SK-N-MC (cell line): ENCODE measurements around the gene CDH12.
A peak's percentile ranks its signal among the peaks of the same experiment; 100 is the strongest.

Experiments
- DNase-seq: peaks from one replicate; pipeline ENCODE4 v3.0.0-alpha.2; 2011; ENCODE audit warnings: low read depth, low spot score
- H3K27ac ChIP-seq: fragments of 200-600 bp; sonication (generic); 2 replicates; pipeline ENCODE4 v1.5.1; 2016; ENCODE audit warnings: mixed run types
- H3K36me3 ChIP-seq: fragments of 200-600 bp; sonication (generic); 2 replicates; pipeline ENCODE4 v1.6.1; 2017; ENCODE audit warnings: antibody characterized with exemption, low read length, mixed read lengths; ENCODE audit not compliant: insufficient read depth
- H3K4me3 ChIP-seq: fragments of 200-600 bp; sonication (generic); 2 replicates; pipeline ENCODE4 v1.5.1; 2016
- H3K9ac ChIP-seq: fragments of 200-600 bp; sonication (generic); 2 replicates; pipeline ENCODE4 v1.8.0; 2017; ENCODE audit warnings: mixed run types, mixed read lengths; ENCODE audit not compliant: insufficient read length
- H3K9me3 ChIP-seq: fragments of 200-600 bp; sonication (generic); 2 replicates; pipeline ENCODE4 v1.6.1; 2017; ENCODE audit warnings: low read depth, mild to moderate bottlenecking, antibody characterized with exemption, low read length, moderate library complexity, mixed read lengths
- EZH2 ChIP-seq: fragments of 200-600 bp; sonication (generic); IDR thresholded peaks from one replicate; pipeline ENCODE4 v1.6.1; 2017; ENCODE audit warnings: antibody characterized with exemption
- FOXP2 ChIP-seq: optimal IDR thresholded peaks from 2 replicates; pipeline ENCODE3; 2011; ENCODE audit warnings: mild to moderate bottlenecking, moderate library complexity; ENCODE audit not compliant: insufficient read depth; ENCODE audit errors: extremely low read length, control extremely low read depth
- POLR2AphosphoS5 ChIP-seq: IDR thresholded peaks from 2 replicates; pipeline ENCODE4 v1.6.1; 2012; ENCODE audit warnings: mild to moderate bottlenecking, low read depth, low read length, borderline replicate concordance

The CDH12 gene

DNA sequence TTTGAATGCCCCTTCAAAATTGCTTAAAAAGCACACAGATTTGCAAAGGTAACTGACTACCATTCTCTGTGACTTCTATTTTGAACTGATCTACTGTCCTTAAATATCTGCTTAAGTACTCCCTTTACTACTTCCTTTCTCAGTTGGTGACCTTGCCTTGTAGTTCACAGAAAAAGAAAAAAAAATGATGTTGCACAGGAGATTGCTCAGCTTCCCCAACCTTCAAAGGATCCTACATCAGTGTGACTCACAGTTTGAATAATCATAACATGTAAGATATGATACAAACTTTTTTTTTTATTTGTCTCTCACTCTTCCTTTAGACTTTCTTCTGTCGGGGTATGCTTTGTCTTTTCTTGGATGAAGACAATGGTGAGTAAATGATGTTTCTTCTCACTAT, 1029.6 kb downstream of the CDH12 start:
- H3K4me3 ChIP-seq = no peak overlapping the region
- no peak overlapping the region for H3K9ac ChIP-seq
- H3K9me3 ChIP-seq = no peaks in the 10 kb centered on the region
- TF ChIP-seq POLR2AphosphoS5 = no peak
- no peak for TF ChIP-seq FOXP2
- TF ChIP-seq EZH2 = no peak
- H3K36me3 ChIP-seq = no peaks in the 10 kb centered on the region
- no peak overlapping the region for H3K27ac ChIP-seq
- no peak for DNase-seq

DNA sequence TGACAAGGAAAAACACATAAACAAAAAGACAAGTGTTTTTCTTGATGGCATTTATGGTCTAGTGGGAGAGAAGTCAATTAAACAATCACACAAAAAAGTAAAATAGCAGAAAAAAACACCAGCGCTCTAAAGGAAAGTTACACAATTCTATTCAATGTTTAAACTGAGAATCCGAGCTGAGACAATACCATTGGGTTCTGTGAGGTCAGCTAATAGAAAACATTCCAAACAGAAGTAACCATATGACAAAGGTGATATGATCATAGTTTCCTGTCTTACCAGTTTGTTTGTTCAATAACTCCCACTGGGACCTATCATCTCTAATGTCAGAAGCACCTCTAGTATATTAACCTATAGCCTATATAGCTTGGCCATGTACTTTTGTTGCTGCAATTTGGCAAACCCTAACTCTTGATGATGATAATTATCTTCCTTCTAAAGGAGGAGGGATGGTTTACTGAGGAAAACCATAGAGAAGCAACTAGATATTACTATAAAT, 1030.0 kb downstream of the CDH12 start:
- no peaks in the 10 kb centered on the region for H3K9me3 ChIP-seq
- no peaks in the 10 kb centered on the region for H3K36me3 ChIP-seq
- no peak overlapping the region for H3K27ac ChIP-seq
- H3K9ac ChIP-seq = no peak overlapping the region
- H3K4me3 ChIP-seq = no peak overlapping the region
- TF ChIP-seq POLR2AphosphoS5 (no peak), FOXP2 (no peak), EZH2 (no peak)
- no peak for DNase-seq

DNA sequence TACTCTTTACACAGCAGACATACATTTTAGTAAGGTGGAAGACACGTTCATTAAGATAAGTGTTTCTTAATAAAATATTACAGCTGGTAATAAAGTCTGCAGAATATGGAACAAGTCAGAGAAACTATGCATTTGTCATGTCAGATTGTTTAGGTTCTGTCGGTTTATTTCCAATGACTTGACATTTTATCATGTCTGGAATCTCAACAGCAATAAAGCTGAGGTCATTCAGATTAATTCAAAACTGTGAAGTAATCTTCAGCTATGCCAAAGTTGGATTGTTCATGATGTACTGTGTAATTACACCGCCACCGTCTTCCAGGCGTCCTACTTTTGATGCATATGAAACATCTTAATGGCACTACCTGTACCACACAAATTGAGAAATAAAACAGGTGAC, 1032.6 kb downstream of the CDH12 start:
- H3K9me3 ChIP-seq = no peaks in the 10 kb centered on the region
- no peak overlapping the region for H3K9ac ChIP-seq
- TF ChIP-seq EZH2 (no peak), POLR2AphosphoS5 (no peak), FOXP2 (no peak)
- H3K4me3 ChIP-seq = no peak overlapping the region
- DNase-seq = no peak
- no peaks in the 10 kb centered on the region for H3K36me3 ChIP-seq
- no peak overlapping the region for H3K27ac ChIP-seq

DNA sequence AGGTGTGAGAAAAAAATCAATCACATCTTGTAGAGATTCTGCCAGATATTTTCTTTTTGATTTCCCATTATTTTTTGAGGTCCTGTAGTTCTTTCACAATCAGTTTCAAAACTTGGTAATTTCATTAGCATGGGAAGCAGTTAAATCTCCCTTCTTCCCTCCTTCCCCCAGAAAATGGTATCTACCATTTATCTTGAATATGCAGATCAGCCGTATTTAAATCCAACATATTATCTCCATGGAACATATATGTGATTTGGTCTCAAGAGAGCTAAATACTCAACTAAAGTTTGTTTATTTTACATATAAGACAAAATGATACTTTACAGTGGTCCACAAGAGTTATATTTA, 1034.8 kb downstream of the CDH12 start:
- no peaks in the 10 kb centered on the region for H3K9me3 ChIP-seq
- H3K9ac ChIP-seq = peak overlapping the region; percentile 25
- DNase-seq = no peak
- peak overlapping the region; percentile 41 for H3K4me3 ChIP-seq
- no peak for TF ChIP-seq POLR2AphosphoS5
- TF ChIP-seq EZH2 = no peak
- TF ChIP-seq FOXP2 = no peak
- H3K36me3 ChIP-seq = no peaks in the 10 kb centered on the region
- peak overlapping the region; percentile 77 for H3K27ac ChIP-seq

DNA sequence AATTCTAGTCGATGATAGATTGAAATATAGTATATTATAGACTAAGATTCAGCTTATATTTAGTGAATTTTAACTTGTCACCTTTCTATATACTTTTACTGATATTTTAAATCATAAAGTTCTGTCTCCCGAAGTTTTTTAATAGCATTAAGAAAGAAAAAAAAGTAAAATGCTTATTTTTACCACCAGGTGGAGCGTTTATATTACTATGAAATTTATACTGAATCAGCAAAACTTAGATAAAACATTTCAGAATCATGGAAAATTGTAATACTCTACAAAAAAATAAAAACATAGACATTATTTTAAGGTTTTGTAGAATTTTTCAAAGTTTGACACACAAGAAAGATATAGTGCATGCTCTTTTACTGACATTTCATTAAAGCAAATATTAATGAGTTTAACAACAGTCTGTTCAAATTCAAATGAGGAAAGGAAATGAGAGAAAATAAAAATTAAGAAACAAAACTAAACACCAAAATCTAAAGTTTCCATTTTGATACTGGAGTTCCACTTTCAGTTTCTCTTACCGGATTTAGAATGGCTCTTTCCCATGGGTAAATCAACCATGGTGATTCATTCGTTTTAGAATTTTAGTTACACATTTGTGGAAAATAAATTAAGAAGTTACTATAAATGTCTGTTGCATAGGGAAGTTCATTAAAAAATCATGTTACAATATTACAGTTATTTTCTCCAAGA, 1035.3 kb downstream of the CDH12 start:
- no peak for DNase-seq
- Histone ChIP-seq H3K9ac (peak overlapping the region; percentile 25), H3K27ac (peak overlapping the region; percentile 77), H3K9me3 (no peaks in the 10 kb centered on the region), H3K36me3 (no peaks in the 10 kb centered on the region), H3K4me3 (peak overlapping the region; percentile 41)
- TF ChIP-seq EZH2 (no peak), POLR2AphosphoS5 (no peak), FOXP2 (no peak)

DNA sequence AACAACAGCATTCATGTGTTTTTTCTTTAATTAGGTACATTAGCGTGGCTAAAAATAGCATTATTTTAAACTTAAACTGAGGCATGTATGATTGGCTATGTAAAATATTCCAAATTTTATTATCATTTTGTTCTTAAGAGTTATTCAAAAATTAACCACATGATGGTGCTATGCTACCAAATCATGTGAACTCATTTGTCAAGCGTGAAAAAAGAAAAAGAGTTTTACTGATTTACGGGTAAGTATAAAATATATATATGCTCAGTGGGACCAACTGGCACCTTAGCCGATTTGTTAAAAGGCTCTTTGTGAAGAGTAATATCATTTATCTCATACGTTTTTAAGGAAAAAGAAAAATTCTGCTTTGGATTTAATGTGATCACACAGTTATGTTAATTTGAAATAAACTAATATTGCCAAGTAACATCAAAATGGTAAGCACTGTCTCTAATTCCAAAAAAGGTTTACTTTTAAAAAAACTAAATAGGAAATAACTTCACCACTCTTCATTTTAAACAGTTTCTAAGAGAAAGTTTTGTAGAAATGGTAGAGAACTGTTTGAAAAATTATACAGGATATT, 1042.3 kb downstream of the CDH12 start:
- no peak for DNase-seq
- H3K36me3 ChIP-seq = no peaks in the 10 kb centered on the region
- no peaks in the 10 kb centered on the region for H3K9me3 ChIP-seq
- TF ChIP-seq POLR2AphosphoS5 = no peak
- TF ChIP-seq EZH2 = no peak
- TF ChIP-seq FOXP2 = no peak
- H3K4me3 ChIP-seq = peak overlapping the region; percentile 60
- peak overlapping the region; percentile 10 for H3K9ac ChIP-seq
- H3K27ac ChIP-seq = peak overlapping the region; percentile 84

DNA sequence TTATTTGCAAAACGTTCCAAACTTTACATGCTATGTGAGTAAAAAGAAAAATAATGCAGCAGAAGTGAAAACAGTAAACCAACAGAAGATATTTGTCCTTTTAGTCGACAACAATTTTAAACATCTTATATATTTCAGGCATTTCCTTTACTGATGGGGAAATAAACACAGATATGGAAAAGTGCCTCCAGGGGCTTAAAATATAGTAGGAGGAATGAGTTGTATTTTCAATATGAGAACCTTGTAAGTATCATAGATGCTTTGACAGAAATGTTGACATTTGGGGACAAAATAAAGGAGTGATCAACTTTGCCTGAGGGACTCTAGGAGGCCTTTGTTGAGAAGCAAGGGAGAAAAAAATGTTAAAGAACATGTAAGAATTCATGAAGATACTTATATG, 1043.5 kb downstream of the CDH12 start:
- TF ChIP-seq POLR2AphosphoS5 = no peak
- TF ChIP-seq FOXP2 = no peak
- TF ChIP-seq EZH2 = no peak
- H3K9ac ChIP-seq = no peak overlapping the region
- H3K4me3 ChIP-seq = peak overlapping the region; percentile 36
- DNase-seq = no peak
- H3K27ac ChIP-seq = peak overlapping the region; percentile 84
- no peaks in the 10 kb centered on the region for H3K9me3 ChIP-seq
- no peaks in the 10 kb centered on the region for H3K36me3 ChIP-seq

DNA sequence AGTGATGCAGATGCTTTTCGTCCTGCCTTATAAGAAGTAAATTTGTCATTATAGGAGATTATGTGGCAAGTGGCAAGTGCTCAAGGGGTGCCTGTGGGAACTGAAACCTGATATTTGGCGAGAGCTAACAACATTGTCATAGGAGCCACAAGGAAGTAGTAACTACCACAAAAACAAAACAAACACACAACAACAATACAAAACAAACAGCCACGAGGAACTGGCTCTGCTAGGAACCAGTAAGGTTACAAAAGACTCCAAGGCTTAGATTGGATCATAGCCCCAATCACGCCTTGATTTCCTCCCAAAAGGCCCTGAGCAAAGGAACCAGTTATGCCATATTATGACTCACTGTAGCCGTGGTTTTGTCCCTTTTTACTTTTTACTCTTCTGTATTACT, 1045.2 kb downstream of the CDH12 start:
- no peak for TF ChIP-seq POLR2AphosphoS5
- no peak for TF ChIP-seq FOXP2
- TF ChIP-seq EZH2 = no peak
- no peak for DNase-seq
- no peaks in the 10 kb centered on the region for H3K9me3 ChIP-seq
- H3K4me3 ChIP-seq = no peak overlapping the region
- H3K27ac ChIP-seq = no peak overlapping the region
- no peak overlapping the region for H3K9ac ChIP-seq
- no peaks in the 10 kb centered on the region for H3K36me3 ChIP-seq
